HG03460 (cell line): ENCODE measurements around the gene TIE1.

Experiments
- ATAC-seq: cut with Tn5 transposase; IDR thresholded peaks from one replicate; pipeline ENCODE4 v1.9.1; 2021; ENCODE audit not compliant: unreplicated experiment

The TIE1 gene

GRCh38 chr1:43334453-43335205 is 33.8 kb downstream of the TIE1 start:
- no peak for ATAC-seq

- no peak for ATAC-seq
These were observed 36.8 kb downstream of the TIE1 start, which contains the start of gene MPL for GRCh38 chr1:43337588-43337987. Gene MPL (plus strand): TSS chr1:43337818. CDS start chr1:43337849, 31 bp downstream.

- no peak for ATAC-seq
These were observed 37.2 kb downstream of the TIE1 start for GRCh38 chr1:43338001-43338400.

GRCh38 chr1:43339584-43340232 is 38.9 kb downstream of the TIE1 start:
- no peak for ATAC-seq

GRCh38 chr1:43340559-43340958 is 39.8 kb downstream of the TIE1 start:
- ATAC-seq: no peak

- ATAC-seq: no peak
These were observed 43.6 kb downstream of the TIE1 start for GRCh38 chr1:43344267-43344850.

- no peak for ATAC-seq
These were observed 44.3 kb downstream of the TIE1 start for GRCh38 chr1:43345120-43345519.

DNA sequence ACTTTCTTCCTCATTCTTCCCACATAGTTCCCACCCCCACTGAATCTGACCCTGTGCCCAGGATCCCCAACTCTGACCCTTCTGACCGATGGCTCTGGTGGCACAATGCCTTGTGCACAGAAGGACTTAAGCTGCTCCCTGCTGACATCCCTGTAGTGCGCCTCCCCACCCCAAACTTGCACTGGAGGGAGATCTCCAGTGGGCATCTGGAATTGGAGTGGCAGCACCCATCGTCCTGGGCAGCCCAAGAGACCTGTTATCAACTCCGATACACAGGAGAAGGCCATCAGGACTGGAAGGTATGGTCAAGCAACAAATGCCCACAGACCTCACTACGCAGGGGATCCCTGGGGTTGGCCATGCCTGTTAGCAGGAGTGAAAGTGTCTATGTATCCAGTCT is 45.9 kb downstream of the TIE1 start:
- ATAC-seq: no peak

GRCh38 chr1:43348343-43348808 is 47.6 kb downstream of the TIE1 start:
- no peak for ATAC-seq

DNA sequence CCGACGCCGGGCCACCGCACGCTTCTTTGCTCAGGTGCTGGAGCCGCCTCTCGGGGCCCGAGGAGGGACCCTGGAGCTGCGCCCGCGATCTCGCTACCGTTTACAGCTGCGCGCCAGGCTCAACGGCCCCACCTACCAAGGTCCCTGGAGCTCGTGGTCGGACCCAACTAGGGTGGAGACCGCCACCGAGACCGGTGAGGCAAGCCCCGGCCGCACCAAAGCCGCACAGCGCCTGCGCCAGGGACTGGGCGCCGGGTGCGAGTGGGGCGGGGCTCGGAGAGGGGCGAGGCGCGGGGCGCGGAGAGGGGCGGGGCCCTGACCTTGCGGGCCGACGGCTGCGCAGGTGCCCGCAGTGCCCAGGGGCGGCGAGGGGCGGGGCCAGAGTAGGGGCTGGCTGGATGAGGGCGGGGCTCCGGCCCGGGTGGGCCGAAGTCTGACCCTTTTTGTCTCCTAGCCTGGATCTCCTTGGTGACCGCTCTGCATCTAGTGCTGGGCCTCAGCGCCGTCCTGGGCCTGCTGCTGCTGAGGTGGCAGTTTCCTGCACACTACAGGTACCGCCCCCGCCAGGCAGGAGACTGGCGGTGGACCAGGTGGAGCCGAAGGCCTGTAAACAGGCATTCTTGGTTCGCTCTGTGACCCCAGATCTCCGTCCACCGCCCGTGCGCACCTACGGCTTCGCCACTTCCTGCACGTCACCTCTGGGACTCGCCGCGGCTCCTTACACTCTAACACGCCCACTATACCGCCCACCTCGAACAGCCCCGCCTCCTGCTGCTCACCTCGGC is 48.2 kb downstream of the TIE1 start:
- ATAC-seq: peak; percentile 68

GRCh38 chr1:43349594-43350306 is 49.0 kb downstream of the TIE1 start:
- ATAC-seq: no peak

DNA sequence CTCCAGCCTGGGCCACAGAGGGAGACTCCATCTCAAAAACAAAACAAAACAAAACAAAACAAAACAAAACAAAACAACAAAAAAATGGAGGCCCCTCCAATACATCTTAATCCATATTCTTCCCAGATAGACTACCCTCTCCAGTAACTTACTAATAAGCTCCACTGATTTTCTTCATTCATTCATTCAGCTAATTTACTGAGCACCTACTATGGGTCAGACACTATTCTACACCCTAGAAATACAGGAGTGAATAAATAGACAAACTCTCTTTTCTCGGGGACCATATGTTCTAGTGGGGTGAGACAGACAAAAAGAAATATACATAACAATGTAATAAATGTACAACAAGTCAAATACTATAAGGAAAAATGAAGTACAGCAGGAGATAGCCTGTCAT is 50.2 kb downstream of the TIE1 start:
- ATAC-seq: no peak

- no peak for ATAC-seq
These were observed 50.9 kb downstream of the TIE1 start for GRCh38 chr1:43351421-43352350.

GRCh38 chr1:43352351-43352705 is 51.5 kb downstream of the TIE1 start:
- ATAC-seq: no peak

DNA sequence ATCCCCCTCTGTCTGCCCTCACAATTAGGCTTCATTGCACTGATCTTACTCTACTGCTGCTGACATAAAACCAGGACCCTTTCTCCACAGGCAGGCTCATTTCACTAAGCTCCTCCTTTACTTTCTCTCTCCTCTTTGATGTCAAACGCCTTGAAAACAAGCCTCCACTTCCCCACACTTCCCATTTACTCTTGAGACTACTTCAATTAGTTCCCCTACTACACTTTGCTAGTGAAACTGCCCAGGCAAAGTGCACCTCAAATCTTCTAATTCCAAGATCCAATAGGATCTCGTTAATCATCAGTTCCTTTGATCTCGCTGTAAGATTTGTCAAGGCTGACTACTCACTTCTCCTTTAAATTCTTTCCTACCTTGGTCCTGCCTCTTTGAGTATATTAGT is 52.1 kb downstream of the TIE1 start:
- no peak for ATAC-seq

DNA sequence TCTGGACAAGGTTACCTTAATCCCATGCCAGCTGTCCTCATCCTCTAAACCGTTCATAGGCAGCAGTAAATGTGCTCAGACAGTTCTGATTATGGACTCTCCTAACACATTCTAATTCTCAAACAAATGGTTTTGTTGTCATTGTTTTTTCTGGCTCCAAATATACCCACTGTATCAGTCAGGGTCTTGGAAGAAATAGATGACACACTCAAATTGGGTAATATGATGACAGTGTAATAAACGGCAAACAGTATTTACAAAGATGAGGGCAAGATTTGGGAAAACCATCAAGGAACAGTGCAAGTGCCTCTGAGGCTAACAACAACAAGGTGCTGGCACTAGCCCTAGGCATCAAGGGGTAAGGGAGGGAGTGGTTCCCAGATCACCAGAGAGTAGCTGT is 53.7 kb downstream of the TIE1 start:
- ATAC-seq: no peak

GRCh38 chr1:43354936-43355335 is 54.2 kb downstream of the TIE1 start:
- ATAC-seq: no peak

GRCh38 chr1:43357251-43357650 is 56.5 kb downstream of the TIE1 start:
- no peak for ATAC-seq

DNA sequence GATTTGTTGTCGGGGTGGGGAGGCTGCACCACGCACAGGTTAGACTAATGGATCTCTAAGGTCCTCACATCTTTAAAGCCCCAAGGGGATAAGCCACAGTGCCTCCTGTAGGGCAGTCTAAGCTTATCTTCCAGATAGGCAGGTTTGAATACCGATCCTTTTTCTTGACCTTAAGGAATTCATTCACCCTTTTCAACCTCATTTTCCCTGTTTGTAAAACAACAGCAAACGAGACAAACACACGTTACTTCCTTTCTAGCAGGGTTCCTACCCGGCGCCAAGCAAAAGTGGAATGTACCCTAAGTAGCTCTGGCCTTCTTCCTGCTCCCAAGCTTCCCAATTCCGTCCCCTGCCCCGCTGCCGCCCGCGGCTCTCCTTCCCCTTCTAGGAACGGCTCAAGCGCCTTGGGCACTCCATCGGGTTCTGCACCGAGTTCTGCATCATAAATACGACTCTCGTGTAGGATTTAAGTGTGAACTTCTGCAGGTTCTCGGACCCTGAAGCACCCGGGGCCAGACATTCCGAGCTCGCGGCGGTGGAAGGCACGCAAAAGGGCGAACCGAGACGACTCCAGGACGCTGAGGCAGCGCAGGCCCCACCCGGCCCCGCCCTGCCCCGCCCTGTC is 57.5 kb downstream of the TIE1 start:
- ATAC-seq: no peak
